ENCODE results near the gene CDH18.

Gene CDH18

DNA sequence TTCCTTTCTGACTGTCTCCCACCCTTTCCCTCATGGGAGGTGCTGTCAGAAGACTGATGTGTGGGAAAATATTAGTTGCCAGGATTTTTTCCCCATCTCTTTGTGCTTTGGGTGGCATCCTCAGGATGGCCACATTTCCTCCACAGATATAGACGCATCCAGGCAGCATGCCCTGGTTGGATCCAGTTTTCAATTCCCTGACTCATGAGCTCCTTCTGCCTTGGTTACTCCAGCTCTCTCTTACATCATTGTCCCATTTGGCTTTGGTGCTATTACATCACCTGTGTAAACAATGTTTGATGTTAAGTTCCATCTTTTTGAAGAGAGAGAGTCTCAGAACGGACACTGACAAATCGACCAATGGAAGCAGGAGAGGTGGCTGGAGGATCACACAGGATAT is 302.5 kb downstream of the CDH18 start:
- H3K4me3 ChIP-seq (ENCODE audit: low read depth, low read length), result no peak overlapping the region
- DNase-seq (ENCODE audit: low read depth), result no peak
- TF ChIP-seq, protein P1, sequence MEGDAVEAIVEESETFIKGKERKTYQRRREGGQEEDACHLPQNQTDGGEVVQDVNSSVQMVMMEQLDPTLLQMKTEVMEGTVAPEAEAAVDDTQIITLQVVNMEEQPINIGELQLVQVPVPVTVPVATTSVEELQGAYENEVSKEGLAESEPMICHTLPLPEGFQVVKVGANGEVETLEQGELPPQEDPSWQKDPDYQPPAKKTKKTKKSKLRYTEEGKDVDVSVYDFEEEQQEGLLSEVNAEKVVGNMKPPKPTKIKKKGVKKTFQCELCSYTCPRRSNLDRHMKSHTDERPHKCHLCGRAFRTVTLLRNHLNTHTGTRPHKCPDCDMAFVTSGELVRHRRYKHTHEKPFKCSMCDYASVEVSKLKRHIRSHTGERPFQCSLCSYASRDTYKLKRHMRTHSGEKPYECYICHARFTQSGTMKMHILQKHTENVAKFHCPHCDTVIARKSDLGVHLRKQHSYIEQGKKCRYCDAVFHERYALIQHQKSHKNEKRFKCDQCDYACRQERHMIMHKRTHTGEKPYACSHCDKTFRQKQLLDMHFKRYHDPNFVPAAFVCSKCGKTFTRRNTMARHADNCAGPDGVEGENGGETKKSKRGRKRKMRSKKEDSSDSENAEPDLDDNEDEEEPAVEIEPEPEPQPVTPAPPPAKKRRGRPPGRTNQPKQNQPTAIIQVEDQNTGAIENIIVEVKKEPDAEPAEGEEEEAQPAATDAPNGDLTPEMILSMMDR (IDR thresholded peaks at IDR 0.05; ENCODE audit: control insufficient read depth, extremely low read depth, insufficient read depth), result no peak

DNA sequence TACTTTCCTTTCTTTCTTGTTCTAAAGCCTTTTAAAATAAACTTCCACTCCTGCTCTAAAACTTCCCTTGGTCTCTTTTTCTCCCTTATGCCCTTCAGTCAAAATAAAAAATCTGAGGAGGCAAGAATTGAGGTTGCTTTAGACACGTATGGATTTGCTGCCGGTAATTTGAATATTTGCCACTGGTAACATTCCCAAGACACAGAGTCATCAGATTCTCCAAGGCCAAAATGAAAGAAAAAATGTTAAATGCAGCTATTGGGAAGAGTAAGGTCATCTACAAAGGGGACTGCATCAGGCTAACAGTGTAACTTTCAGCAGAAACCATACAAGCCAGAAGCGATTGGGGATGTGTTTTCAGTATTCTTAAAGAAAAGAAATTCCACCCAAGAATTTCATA is 311.1 kb downstream of the CDH18 start:
- H3K4me3 ChIP-seq (ENCODE audit: low read depth, low read length), result no peak overlapping the region
- no peak for DNase-seq (ENCODE audit: low read depth)
- TF ChIP-seq, protein P1 (IDR thresholded peaks at IDR 0.05; ENCODE audit: control insufficient read depth, extremely low read depth, insufficient read depth), result no peak

DNA sequence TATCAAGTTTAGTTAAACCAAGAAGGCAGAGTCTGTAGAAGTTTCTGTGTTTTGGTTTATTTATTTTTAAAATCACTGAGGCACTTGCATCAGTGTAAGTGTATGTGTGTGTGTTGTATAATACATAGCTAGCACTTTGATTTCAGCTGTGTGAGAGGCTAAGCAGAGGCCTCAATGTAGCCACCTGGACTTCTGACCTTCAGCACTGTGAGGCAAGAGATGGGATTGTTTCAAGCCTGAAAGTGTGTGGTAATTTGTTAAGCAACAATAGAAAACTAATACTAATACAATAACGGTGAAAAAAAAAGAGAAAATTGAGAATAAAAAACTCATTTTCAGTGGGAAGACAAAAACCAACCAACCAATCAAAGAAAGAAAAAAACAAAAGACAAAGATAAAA is 327.3 kb downstream of the CDH18 start:
- no peak for DNase-seq (ENCODE audit: low read depth)
- no peak overlapping the region for H3K4me3 ChIP-seq (ENCODE audit: low read depth, low read length)
- TF ChIP-seq, protein P1 (IDR thresholded peaks at IDR 0.05; ENCODE audit: control insufficient read depth, extremely low read depth, insufficient read depth), result no peak

DNA sequence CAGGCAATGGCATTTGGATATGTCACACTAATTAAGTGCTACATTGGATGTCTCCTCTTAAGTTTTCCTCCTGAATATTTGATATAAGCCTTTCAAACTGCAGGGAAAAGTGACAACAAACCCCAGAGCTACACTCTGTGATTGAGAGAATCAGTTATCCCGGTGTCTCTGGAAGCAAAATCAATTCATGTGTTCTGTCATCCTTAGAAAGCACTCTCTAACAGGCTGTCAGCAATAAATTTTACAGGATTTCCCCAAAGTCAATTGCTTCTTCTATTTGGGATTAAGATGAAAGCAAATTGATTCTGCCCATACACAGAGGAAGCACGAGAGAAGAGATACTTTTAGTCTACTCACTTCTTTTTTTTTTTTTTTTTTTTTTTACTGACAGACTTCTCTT is 332.4 kb downstream of the CDH18 start:
- no peak for DNase-seq (ENCODE audit: low read depth)

DNA sequence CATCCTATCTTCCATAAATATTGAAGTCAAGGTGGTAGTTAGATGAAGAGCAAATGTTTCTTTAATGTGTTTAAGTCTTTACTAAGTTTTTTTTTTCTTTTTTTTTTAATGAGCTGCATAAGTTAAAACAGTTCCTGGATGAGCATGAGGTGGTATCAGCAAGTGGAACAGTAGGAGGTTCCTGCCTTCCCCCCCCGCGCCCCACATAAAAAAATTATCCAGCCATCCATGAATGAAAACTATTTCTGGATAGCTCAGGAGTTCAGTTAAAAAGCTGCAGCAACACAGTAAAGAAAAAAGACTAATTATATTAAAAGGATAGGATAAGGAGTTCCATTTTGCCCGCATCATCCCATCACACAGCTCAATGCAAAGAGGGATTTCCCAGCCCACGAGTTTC is 349.5 kb downstream of the CDH18 start:
- no peak for DNase-seq (ENCODE audit: low read depth)
- TF ChIP-seq, protein P1 (IDR thresholded peaks at IDR 0.05; ENCODE audit: control insufficient read depth, extremely low read depth, insufficient read depth), result no peak
- no peak overlapping the region for H3K4me3 ChIP-seq (ENCODE audit: low read depth, low read length)

More for the DNA sequence above, 332.4 kb downstream of the CDH18 start:
- no peak overlapping the region for H3K4me3 ChIP-seq (ENCODE audit: low read depth, low read length)
- TF ChIP-seq, protein P1 (IDR thresholded peaks at IDR 0.05; ENCODE audit: control insufficient read depth, extremely low read depth, insufficient read depth), result no peak

DNA sequence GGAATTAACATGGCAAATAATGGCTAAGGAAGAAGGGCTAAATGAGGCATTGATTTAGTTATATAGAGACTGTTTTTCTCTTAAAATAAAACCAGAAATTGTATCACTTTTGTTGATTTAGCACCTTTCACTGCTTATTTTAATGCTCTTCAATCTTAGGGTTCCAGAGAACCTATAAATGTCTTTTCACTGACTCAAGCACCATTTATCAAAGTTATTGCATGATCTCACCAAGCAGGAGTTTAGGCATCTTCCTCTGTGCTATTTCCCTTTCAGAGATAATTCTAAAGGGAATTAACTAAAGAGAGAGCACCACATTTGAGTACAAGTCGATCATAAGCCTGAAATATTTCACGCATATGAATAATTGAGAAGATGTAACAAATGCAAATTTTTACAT is 357.1 kb downstream of the CDH18 start:
- H3K4me3 ChIP-seq (ENCODE audit: low read depth, low read length), result no peak overlapping the region
- TF ChIP-seq, protein P1 (IDR thresholded peaks at IDR 0.05; ENCODE audit: control insufficient read depth, extremely low read depth, insufficient read depth), result no peak
- DNase-seq (ENCODE audit: low read depth), result no peak

DNA sequence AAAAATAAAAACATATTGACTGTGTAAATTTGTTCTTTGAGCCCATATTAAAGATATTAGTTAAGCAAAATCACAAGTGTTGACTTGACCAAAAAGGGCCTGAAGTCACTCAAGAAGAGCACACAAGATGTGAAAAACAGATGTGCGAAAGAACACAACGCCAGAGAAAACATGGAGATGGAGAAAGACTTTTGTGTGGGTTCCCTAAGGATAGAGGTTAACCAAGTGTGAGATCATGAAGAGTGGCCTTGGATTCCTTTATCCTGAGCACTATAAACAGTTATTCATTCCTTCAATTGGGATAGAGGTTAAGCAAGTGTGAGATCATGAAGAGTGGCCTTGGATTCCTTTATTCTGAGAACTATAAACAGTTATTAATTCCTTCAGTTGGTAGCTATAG is 361.8 kb downstream of the CDH18 start:
- H3K4me3 ChIP-seq (ENCODE audit: low read depth, low read length), result no peak overlapping the region
- TF ChIP-seq, protein P1 (IDR thresholded peaks at IDR 0.05; ENCODE audit: control insufficient read depth, extremely low read depth, insufficient read depth), result no peak
- no peak for DNase-seq (ENCODE audit: low read depth)
